IMR-90 (cell line): ENCODE results near the gene CARMIL1. TPM values are rescaled to one million over a fixed set of nuclear protein-coding genes. Genes with fewer than 3 reads are reported as not detected.

Source experiments
- ATAC-seq: fragments of 200-7000 bp; cut with Tn5 transposase; 2 replicates; pipeline ENCODE4 v1.9.1; 2020; ENCODE audit warnings: low read depth, mild to moderate bottlenecking, moderate library complexity
- BruUV-seq: library from RNA; stranded (reverse); fragments of 400-500 nt; replicated peaks from 2 replicates; lab custom pipeline; 2021; lab: Mats Ljungman, UMichigan
- CTCF ChIA-PET: fragments of 300-600 bp; formaldehyde crosslinking; extraction: SDS; loops from one replicate; lab custom pipeline; 2021; ENCODE audit warnings: antibody characterized with exemption; lab: Yijun Ruan, JAX
- POLR2A ChIA-PET: fragments of 300-600 bp; sonication (Branson Sonifier 250); formaldehyde crosslinking; loops from one replicate; lab custom pipeline; 2022; ENCODE audit warnings: antibody characterized with exemption; ENCODE audit not compliant: unreplicated experiment; lab: Charles Lee
- DNase-seq: peaks from one replicate; pipeline ENCODE4 v3.0.0; 2013
- H2AFZ ChIP-seq: replicated peaks from 2 replicates; pipeline ENCODE3; 2013; ENCODE audit warnings: low read length, mild to moderate bottlenecking; ENCODE audit not compliant: poor library complexity
- H2AK5ac ChIP-seq: 2 replicates; pipeline ENCODE4 v1.6.1; 2013; ENCODE audit warnings: low read depth, low read length, inconsistent platforms
- H2AK9ac ChIP-seq: replicated peaks from 2 replicates; pipeline ENCODE3; 2013; ENCODE audit warnings: mild to moderate bottlenecking, low read depth, low read length, moderate library complexity; ENCODE audit not compliant: poor library complexity
- H2BK120ac ChIP-seq: 2 replicates; pipeline ENCODE4 v1.6.1; 2013; ENCODE audit warnings: low read depth, low read length, inconsistent platforms
- H2BK15ac ChIP-seq: 3 replicates; pipeline ENCODE4 v1.6.1; 2013; ENCODE audit warnings: low read depth, low read length, inconsistent platforms
- H2BK20ac ChIP-seq: 2 replicates; pipeline ENCODE4 v1.6.1; 2013; ENCODE audit warnings: low read depth, mild to moderate bottlenecking, inconsistent platforms, low read length, moderate library complexity
- H2BK5ac ChIP-seq: 2 replicates; pipeline ENCODE4 v1.6.1; 2013; ENCODE audit warnings: mild to moderate bottlenecking, low read depth, low read length, inconsistent platforms; ENCODE audit not compliant: poor library complexity, severe bottlenecking
- H3K14ac ChIP-seq: replicated peaks from 2 replicates; pipeline ENCODE4 v1.6.1; 2013; ENCODE audit warnings: low read depth, low read length, inconsistent platforms
- H3K18ac ChIP-seq: 2 replicates; pipeline ENCODE4 v1.6.1; 2013; ENCODE audit warnings: low read depth, low read length, control low read depth
- H3K23ac ChIP-seq: 2 replicates; pipeline ENCODE4 v1.6.1; 2013; ENCODE audit warnings: low read depth, low read length, inconsistent platforms
- H3K27ac ChIP-seq: 2 replicates; pipeline ENCODE4 v1.5.1; 2013; ENCODE audit warnings: mild to moderate bottlenecking, control low read depth, low read length; ENCODE audit not compliant: insufficient read depth
- H3K27me3 ChIP-seq: 2 replicates; pipeline ENCODE4 v1.6.1; 2013; ENCODE audit warnings: low read length; ENCODE audit not compliant: control insufficient read depth, insufficient read depth
- H3K36me3 ChIP-seq: 2 replicates; pipeline ENCODE4 v1.6.1; 2013; ENCODE audit warnings: low read length, mixed read lengths; ENCODE audit not compliant: control insufficient read depth, insufficient read depth
- H3K4ac ChIP-seq: 2 replicates; pipeline ENCODE4 v1.6.1; 2013; ENCODE audit warnings: low read depth, low read length, inconsistent platforms
- H3K4me1 ChIP-seq: 2 replicates; pipeline ENCODE4 v1.6.1; 2013; ENCODE audit warnings: low read length, mixed read lengths; ENCODE audit not compliant: control insufficient read depth, insufficient read depth
- H3K4me2 ChIP-seq: 2 replicates; pipeline ENCODE4 v1.6.1; 2013; ENCODE audit warnings: low read depth, mild to moderate bottlenecking, control low read depth, low read length, moderate library complexity
- H3K4me3 ChIP-seq: 2 replicates; pipeline ENCODE4 v1.5.1; 2013; ENCODE audit warnings: low read depth, mild to moderate bottlenecking, control low read depth, low read length, moderate library complexity; ENCODE audit not compliant: insufficient read depth
- H3K56ac ChIP-seq: 2 replicates; pipeline ENCODE4 v1.6.1; 2013; ENCODE audit warnings: low read length, inconsistent platforms; ENCODE audit not compliant: insufficient read depth; ENCODE audit errors: extremely low read depth
- H3K79me1 ChIP-seq, 2 experiments: 2 replicates each; pipeline ENCODE4 v1.6.1; 2013; ENCODE audit warnings: low read length in 2 of 2, inconsistent platforms in 1 of 2, low read depth in 1 of 2
- H3K9ac ChIP-seq: 2 replicates; pipeline ENCODE4 v1.6.1; 2013; ENCODE audit warnings: low read depth, low read length, control low read depth
- H3K9me1 ChIP-seq: 2 replicates; pipeline ENCODE4 v1.6.1; 2013; ENCODE audit warnings: low read length, inconsistent platforms; ENCODE audit not compliant: insufficient read depth
- H3K9me3 ChIP-seq: 2 replicates; pipeline ENCODE4 v1.6.1; 2013; ENCODE audit warnings: low read length; ENCODE audit not compliant: control insufficient read depth, insufficient read depth
- H4K20me1 ChIP-seq: 2 replicates; pipeline ENCODE4 v1.6.1; 2013; ENCODE audit warnings: low read length, inconsistent platforms; ENCODE audit not compliant: insufficient read depth
- H4K5ac ChIP-seq: 2 replicates; pipeline ENCODE4 v1.6.1; 2013; ENCODE audit warnings: mild to moderate bottlenecking, low read depth, low read length, control low read depth
- H4K8ac ChIP-seq, 2 experiments: 2 replicates each; pipeline ENCODE4 v1.6.1; 2013; ENCODE audit warnings: low read depth in 2 of 2, low read length in 2 of 2, control low read depth in 1 of 2, inconsistent platforms in 1 of 2
- H4K91ac ChIP-seq: 2 replicates; pipeline ENCODE4 v1.6.1; 2013; ENCODE audit warnings: low read depth, low read length, inconsistent platforms; ENCODE audit not compliant: insufficient read depth
- BHLHE40 ChIP-seq: fragments of 150-350 bp; IDR thresholded peaks from 2 replicates; pipeline ENCODE4 v1.6.1; 2016; ENCODE audit warnings: mild to moderate bottlenecking, low read depth, low read length
- CEBPB ChIP-seq: IDR thresholded peaks from 2 replicates; pipeline ENCODE4 v1.6.1; 2012; ENCODE audit warnings: low read depth, low read length, improper control_type of control experiment
- CHD1 ChIP-seq: IDR thresholded peaks from 2 replicates; pipeline ENCODE4 v1.6.1; 2012; ENCODE audit warnings: low read depth, low read length, improper control_type of control experiment
- FOS ChIP-seq: fragments of 150-350 bp; IDR thresholded peaks from 2 replicates; pipeline ENCODE4 v1.6.1; 2016; ENCODE audit warnings: low read depth, low read length
- MAFK ChIP-seq: IDR thresholded peaks from 2 replicates; pipeline ENCODE4 v1.6.1; 2012; ENCODE audit warnings: low read depth, low read length, improper control_type of control experiment
- MAZ ChIP-seq: IDR thresholded peaks from 2 replicates; pipeline ENCODE4 v1.6.1; 2012; ENCODE audit warnings: low read depth, mild to moderate bottlenecking, low read length, improper control_type of control experiment, moderate library complexity, borderline replicate concordance
- MXI1 ChIP-seq: IDR thresholded peaks from 2 replicates; pipeline ENCODE4 v1.6.1; 2012; ENCODE audit warnings: low read depth, mild to moderate bottlenecking, low read length, moderate library complexity, borderline replicate concordance
- NFE2L2 ChIP-seq: fragments of 150-350 bp; IDR thresholded peaks from 2 replicates; pipeline ENCODE4 v1.6.1; 2016; ENCODE audit warnings: low read depth, mild to moderate bottlenecking, low read length
- POLR2A ChIP-seq: IDR thresholded peaks from 2 replicates; pipeline ENCODE4 v1.6.1; 2012; ENCODE audit warnings: mild to moderate bottlenecking, low read depth, low read length
- RAD21 ChIP-seq: IDR thresholded peaks from 2 replicates; pipeline ENCODE4 v1.6.1; 2012; ENCODE audit warnings: low read length, improper control_type of control experiment
- RCOR1 ChIP-seq: IDR thresholded peaks from 2 replicates; pipeline ENCODE4 v1.6.1; 2012; ENCODE audit warnings: mild to moderate bottlenecking, low read length, improper control_type of control experiment; ENCODE audit not compliant: insufficient replicate concordance
- RFX5 ChIP-seq: IDR thresholded peaks from 2 replicates; pipeline ENCODE4 v1.8.0; 2012; ENCODE audit warnings: low read depth, mild to moderate bottlenecking, low read length, moderate library complexity
- SMC3 ChIP-seq: fragments of 150-350 bp; IDR thresholded peaks from 2 replicates; pipeline ENCODE4 v1.6.1; 2016; ENCODE audit warnings: low read depth, mild to moderate bottlenecking, antibody characterized with exemption, low read length, moderate library complexity
- WGBS, 2 experiments: methylation state at CpG; one replicate each; pipeline versions ENCODE4 v1.1.5 to v1.1.7; 2013; ENCODE audit warnings: missing lambda C conversion rate in 2 of 2; ENCODE audit not compliant: insufficient read length in 1 of 2; ENCODE audit errors: extremely low coverage in 2 of 2; 5-methylcytosine and 5-hydroxymethylcytosine counted together
- dilution Hi-C: fragments of 300-500 bp; cut with HindIII; formaldehyde crosslinking; loops from one replicate; pipeline ENCODE4 v1.14.3; 2018; ENCODE audit warnings: low sequenced_read_pairs; ENCODE audit not compliant: unreplicated experiment
- in situ Hi-C: fragments of 300-500 bp; cut with MboI; formaldehyde crosslinking; loops from 3 replicates; pipeline ENCODE4 v1.14.3; 2019; ENCODE audit warnings: low sequenced_read_pairs, inconsistent platforms, mixed read lengths
- intact Hi-C: fragments of 100-400 bp; cut with micrococcal nuclease; formaldehyde crosslinking; loops from 2 replicates; pipeline ENCODE4 v1.10.0; 2022
- polyA plus RNA-seq, 3 experiments: library from polyadenylated mRNA; depleted of rRNA; stranded (reverse); fragments of >200 nt; gene quantifications; 2 replicates each; pipeline ENCODE4 v1.2.3, GENCODE V29; 2012; ENCODE audit warnings: low replicate concordance in 1 of 3
- total RNA-seq: library from RNA; depleted of rRNA; stranded (reverse); fragments of >200 nt; gene quantifications from 2 replicates; pipeline ENCODE4 v1.2.3, GENCODE V29; 2012
- TF ChIP-seq, protein P1 (sequence below): fragments of 150-350 bp; IDR thresholded peaks from 2 replicates; pipeline ENCODE4 v1.6.1; 2016; ENCODE audit warnings: low read depth, mild to moderate bottlenecking, low read length, moderate library complexity, borderline replicate concordance
- TF ChIP-seq, protein P2 (sequence below): fragments of 150-350 bp; IDR thresholded peaks from 2 replicates; pipeline ENCODE4 v1.6.1; 2017; ENCODE audit warnings: mild to moderate bottlenecking, antibody characterized with exemption, low read length, low read depth
- TF ChIP-seq, protein P3 (sequence below): conservative IDR thresholded peaks from 2 replicates; pipeline ENCODE4 v1.5.1; 2012; ENCODE audit warnings: mild to moderate bottlenecking, low read depth, low read length, improper control_type of control experiment

Gene CARMIL1
- total and polyA plus RNA-seq, 2 of the 4 experiments (the other 2 are of a cell fraction) = 1.3 to 2.9 TPM

DNA sequence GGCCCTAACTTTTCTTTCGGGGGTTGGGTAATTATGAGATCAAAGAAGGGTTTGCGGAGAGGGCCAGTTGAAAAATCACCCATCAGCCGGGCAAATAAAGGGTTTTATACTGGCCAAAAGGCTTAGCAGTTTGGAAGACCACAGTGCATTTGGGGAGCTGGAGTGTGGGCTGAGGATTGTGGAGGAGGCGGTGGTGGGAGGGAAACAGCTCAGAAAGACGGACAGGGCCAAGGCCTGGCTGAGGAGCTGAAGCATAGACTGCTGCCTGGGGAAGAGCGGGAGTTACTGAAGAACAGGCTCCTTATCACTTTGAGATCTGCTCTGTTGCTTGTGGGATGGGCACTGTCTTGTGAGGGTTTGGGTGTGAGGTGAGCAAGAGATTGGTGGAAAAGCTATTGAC lies 144.2 kb downstream of the CARMIL1 start:
- 47% methylated on average over 3 of the region's 6 CpGs; no CpG with 5 or more reads in 1 of the 2 experiments for WGBS, 2 experiments
- H3K9me3 ChIP-seq = no peaks in the 10 kb centered on the region
- no peaks in the 10 kb centered on the region for H3K36me3 ChIP-seq
- H3K4me1 ChIP-seq = no peaks in the 10 kb centered on the region
- H4K5ac ChIP-seq = no peak overlapping the region
- BruUV-seq = no TSS peak
- ChIA-PET CTCF (no interaction called here), POLR2A (no interaction called here)
- H2BK20ac ChIP-seq = no peak overlapping the region
- no peak overlapping the region for H2AFZ ChIP-seq
- in situ Hi-C loops (no loop called here), intact Hi-C loops (no loop called here), dilution Hi-C loops (no loop called here)
- no peak overlapping the region for H3K4ac ChIP-seq
- no peaks in the 10 kb centered on the region for H4K20me1 ChIP-seq
- no peak overlapping the region for H3K4me3 ChIP-seq
- no peak overlapping the region for H2AK9ac ChIP-seq
- H2BK120ac ChIP-seq = no peak overlapping the region
- no peak overlapping the region for H2AK5ac ChIP-seq
- H2BK5ac ChIP-seq = no peak overlapping the region
- H2BK15ac ChIP-seq = no peak overlapping the region
- H3K4me2 ChIP-seq = no peak overlapping the region
- no peak overlapping the region for H3K9ac ChIP-seq
- H4K91ac ChIP-seq = no peak overlapping the region
- TF ChIP-seq RCOR1 (no peak), CEBPB (no peak), POLR2A (no peak), BHLHE40 (no peak), RFX5 (no peak), MXI1 (no peak), CHD1 (no peak), RAD21 (no peak), NFE2L2 (no peak), MAFK (no peak), SMC3 (no peak), FOS (no peak), MAZ (no peak)
- TF ChIP-seq, protein P1, sequence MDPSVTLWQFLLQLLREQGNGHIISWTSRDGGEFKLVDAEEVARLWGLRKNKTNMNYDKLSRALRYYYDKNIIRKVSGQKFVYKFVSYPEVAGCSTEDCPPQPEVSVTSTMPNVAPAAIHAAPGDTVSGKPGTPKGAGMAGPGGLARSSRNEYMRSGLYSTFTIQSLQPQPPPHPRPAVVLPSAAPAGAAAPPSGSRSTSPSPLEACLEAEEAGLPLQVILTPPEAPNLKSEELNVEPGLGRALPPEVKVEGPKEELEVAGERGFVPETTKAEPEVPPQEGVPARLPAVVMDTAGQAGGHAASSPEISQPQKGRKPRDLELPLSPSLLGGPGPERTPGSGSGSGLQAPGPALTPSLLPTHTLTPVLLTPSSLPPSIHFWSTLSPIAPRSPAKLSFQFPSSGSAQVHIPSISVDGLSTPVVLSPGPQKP = no peak
- TF ChIP-seq, protein P2, sequence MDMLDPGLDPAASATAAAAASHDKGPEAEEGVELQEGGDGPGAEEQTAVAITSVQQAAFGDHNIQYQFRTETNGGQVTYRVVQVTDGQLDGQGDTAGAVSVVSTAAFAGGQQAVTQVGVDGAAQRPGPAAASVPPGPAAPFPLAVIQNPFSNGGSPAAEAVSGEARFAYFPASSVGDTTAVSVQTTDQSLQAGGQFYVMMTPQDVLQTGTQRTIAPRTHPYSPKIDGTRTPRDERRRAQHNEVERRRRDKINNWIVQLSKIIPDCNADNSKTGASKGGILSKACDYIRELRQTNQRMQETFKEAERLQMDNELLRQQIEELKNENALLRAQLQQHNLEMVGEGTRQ = no peak
- TF ChIP-seq, protein P3, sequence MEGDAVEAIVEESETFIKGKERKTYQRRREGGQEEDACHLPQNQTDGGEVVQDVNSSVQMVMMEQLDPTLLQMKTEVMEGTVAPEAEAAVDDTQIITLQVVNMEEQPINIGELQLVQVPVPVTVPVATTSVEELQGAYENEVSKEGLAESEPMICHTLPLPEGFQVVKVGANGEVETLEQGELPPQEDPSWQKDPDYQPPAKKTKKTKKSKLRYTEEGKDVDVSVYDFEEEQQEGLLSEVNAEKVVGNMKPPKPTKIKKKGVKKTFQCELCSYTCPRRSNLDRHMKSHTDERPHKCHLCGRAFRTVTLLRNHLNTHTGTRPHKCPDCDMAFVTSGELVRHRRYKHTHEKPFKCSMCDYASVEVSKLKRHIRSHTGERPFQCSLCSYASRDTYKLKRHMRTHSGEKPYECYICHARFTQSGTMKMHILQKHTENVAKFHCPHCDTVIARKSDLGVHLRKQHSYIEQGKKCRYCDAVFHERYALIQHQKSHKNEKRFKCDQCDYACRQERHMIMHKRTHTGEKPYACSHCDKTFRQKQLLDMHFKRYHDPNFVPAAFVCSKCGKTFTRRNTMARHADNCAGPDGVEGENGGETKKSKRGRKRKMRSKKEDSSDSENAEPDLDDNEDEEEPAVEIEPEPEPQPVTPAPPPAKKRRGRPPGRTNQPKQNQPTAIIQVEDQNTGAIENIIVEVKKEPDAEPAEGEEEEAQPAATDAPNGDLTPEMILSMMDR = no peak
- ATAC-seq (no peak), DNase-seq (no peak)
- H3K56ac ChIP-seq = no peak overlapping the region
- H3K9me1 ChIP-seq = no peaks in the 10 kb centered on the region
- no peak overlapping the region for H3K27ac ChIP-seq
- H3K23ac ChIP-seq = no peak overlapping the region
- H4K8ac ChIP-seq = no peak overlapping the region
- no peak overlapping the region for H3K14ac ChIP-seq
- no peaks in the 10 kb centered on the region for H3K79me1 ChIP-seq
- H3K18ac ChIP-seq = no peak overlapping the region
- no peaks in the 10 kb centered on the region for H3K27me3 ChIP-seq
